ENCODE measurements around the gene NOG.

NOG gene

GRCh38 chr17:56629531-56630075, 36.1 kb downstream of the NOG start:
- DNase-seq (ENCODE audit: low read depth), result no peak
- TF ChIP-seq CTCF (IDR thresholded peaks at IDR 0.05; ENCODE audit: control insufficient read depth, insufficient read depth, low read depth, low read length, missing control alignments), result peak; percentile 46
- H3K4me3 ChIP-seq (ENCODE audit: control insufficient read depth, low read depth, low read length), result no peak overlapping the region

- H3K4me3 ChIP-seq (ENCODE audit: control insufficient read depth, low read depth, low read length), result no peak overlapping the region
- TF ChIP-seq CTCF (IDR thresholded peaks at IDR 0.05; ENCODE audit: control insufficient read depth, insufficient read depth, low read depth, low read length, missing control alignments), result no peak
- no peak for DNase-seq (ENCODE audit: low read depth)
These were observed 36.7 kb downstream of the NOG start for GRCh38 chr17:56630202-56630601.

- no peak for DNase-seq (ENCODE audit: low read depth)
- TF ChIP-seq CTCF (IDR thresholded peaks at IDR 0.05; ENCODE audit: control insufficient read depth, insufficient read depth, low read depth, low read length, missing control alignments), result no peak
- no peak overlapping the region for H3K4me3 ChIP-seq (ENCODE audit: control insufficient read depth, low read depth, low read length)
These were observed 40.2 kb downstream of the NOG start for GRCh38 chr17:56633681-56634080.

- no peak for DNase-seq (ENCODE audit: low read depth)
- no peak overlapping the region for H3K4me3 ChIP-seq (ENCODE audit: control insufficient read depth, low read depth, low read length)
- no peak for TF ChIP-seq CTCF (IDR thresholded peaks at IDR 0.05; ENCODE audit: control insufficient read depth, insufficient read depth, low read depth, low read length, missing control alignments)
These were observed 42.1 kb downstream of the NOG start for GRCh38 chr17:56635641-56636040.

GRCh38 chr17:56636265-56636664, 42.8 kb downstream of the NOG start:
- H3K4me3 ChIP-seq (ENCODE audit: control insufficient read depth, low read depth, low read length), result no peak overlapping the region
- DNase-seq (ENCODE audit: low read depth), result no peak
- no peak for TF ChIP-seq CTCF (IDR thresholded peaks at IDR 0.05; ENCODE audit: control insufficient read depth, insufficient read depth, low read depth, low read length, missing control alignments)

- TF ChIP-seq CTCF (IDR thresholded peaks at IDR 0.05; ENCODE audit: control insufficient read depth, insufficient read depth, low read depth, low read length, missing control alignments), result no peak
- DNase-seq (ENCODE audit: low read depth), result no peak
- no peak overlapping the region for H3K4me3 ChIP-seq (ENCODE audit: control insufficient read depth, low read depth, low read length)
These were observed 43.8 kb downstream of the NOG start for GRCh38 chr17:56637254-56637653.

GRCh38 chr17:56638591-56639051, 45.1 kb downstream of the NOG start:
- no peak for DNase-seq (ENCODE audit: low read depth)
- no peak overlapping the region for H3K4me3 ChIP-seq (ENCODE audit: control insufficient read depth, low read depth, low read length)
- TF ChIP-seq CTCF (IDR thresholded peaks at IDR 0.05; ENCODE audit: control insufficient read depth, insufficient read depth, low read depth, low read length, missing control alignments), result no peak

Data from AG09309 (cell line).